Thyroid gland (tissue), 4 donors: Measurements from ENCODE around the gene CXCL9. TPM values are rescaled to one million over a fixed set of nuclear protein-coding genes. Genes with fewer than 3 reads are reported as not detected.

Source experiments
- DNase-seq, 2 donors: peaks; one replicate each; pipeline ENCODE4 v3.0.0-alpha.2; 2019
- H3K27ac ChIP-seq, 3 donors: fragments of 200-600 bp; sonication (generic); 1 replicate in 2 of 3; 2 replicates in 1 of 3; pipeline ENCODE4 v1.5.1; 2016 to 2019; ENCODE audit warnings: mild to moderate bottlenecking in 1 of 3, moderate library complexity in 1 of 3
- H3K27me3 ChIP-seq: fragments of 200-600 bp; sonication (generic); one replicate; pipeline ENCODE4 v1.5.1; 2019
- H3K36me3 ChIP-seq, 2 donors: fragments of 200-600 bp; sonication (generic); one replicate each; pipeline ENCODE4 v1.5.1; 2016 to 2019
- H3K4me1 ChIP-seq, 2 donors: fragments of 200-600 bp; sonication (generic); one replicate each; pipeline ENCODE4 v1.5.1; 2017 to 2019
- H3K4me3 ChIP-seq, 3 donors: fragments of 200-600 bp; sonication (generic); replicated peaks in 1 of 3; 1 replicate in 2 of 3; 2 replicates in 1 of 3; pipeline ENCODE4 v1.5.1; 2016; ENCODE audit warnings: mild to moderate bottlenecking in 1 of 3
- H3K9me3 ChIP-seq: fragments of 200-600 bp; sonication (generic); one replicate; pipeline ENCODE4 v1.5.1; 2017
- POLR2A ChIP-seq, 2 donors: fragments of 450-650 bp; IDR thresholded peaks; one replicate each; pipeline ENCODE4 v1.6.1; 2017; ENCODE audit warnings: antibody characterized with exemption in 2 of 2, mild to moderate bottlenecking in 2 of 2, moderate library complexity in 1 of 2
- WGBS, 2 donors: methylation state at CpG; one replicate each; pipeline ENCODE4 v1.1.5; 2017; 5-methylcytosine and 5-hydroxymethylcytosine counted together
- intact Hi-C: fragments of 100-400 bp; cut with DNase I; formaldehyde crosslinking; loops from one replicate; pipeline ENCODE4 v1.15.1; 2023
- total RNA-seq, 4 donors: library from RNA; depleted of rRNA; stranded (reverse); fragments of >200 nt; gene quantifications; one replicate each; pipeline ENCODE4 v1.2.3, GENCODE V29; 2016
- TF ChIP-seq, protein P1 (sequence below), 6 experiments: fragments of 200-600 bp in 3 of 6; fragments of 450-650 bp in 3 of 6; sonication (generic) in 3 of 6; IDR thresholded peaks; one replicate each; pipeline ENCODE4 v1.5.1; 2016 to 2019; ENCODE audit warnings: antibody characterized with exemption in 6 of 6, mild to moderate bottlenecking in 2 of 6, inconsistent platforms in 1 of 6, moderate library complexity in 1 of 6

The CXCL9 gene
- total RNA-seq, 4 donors from 2014 or later = 0.75 to 3.8 (median 1.7) TPM

DNA sequence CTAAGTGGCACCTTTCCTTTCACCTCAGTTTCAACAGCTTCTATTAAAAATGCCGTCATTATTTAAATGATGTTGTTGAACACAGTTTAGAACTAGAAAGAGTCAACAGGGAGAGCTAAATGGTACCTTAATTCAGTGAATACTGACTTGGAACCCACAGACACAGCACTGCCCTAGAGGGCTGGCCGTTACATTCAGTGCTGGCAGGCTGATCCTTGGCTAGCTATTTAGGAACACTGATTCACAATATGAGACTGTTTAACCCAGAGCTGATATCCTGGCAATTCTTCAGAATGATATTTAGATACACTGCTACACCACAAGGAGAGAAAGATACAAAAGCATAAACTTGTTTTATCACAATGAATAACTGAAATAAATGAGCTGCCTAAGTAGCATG, 53.8 kb downstream of the CXCL9 start:
- WGBS, 2 donors = 54 to 81% methylated on average over 2 of the region's 2 CpGs
- H3K27me3 ChIP-seq = no peaks in the 10 kb centered on the region
- H3K36me3 ChIP-seq = peaks cover 56 to 62% of the 10 kb centered on the region in 2 donors
- H3K9me3 ChIP-seq = no peaks in the 10 kb centered on the region
- intact Hi-C loops = no loop called here
- no peak overlapping the region for H3K4me3 ChIP-seq
- no peak for TF ChIP-seq POLR2A (IDR thresholded peaks at IDR 0.05)
- TF ChIP-seq, protein P1, sequence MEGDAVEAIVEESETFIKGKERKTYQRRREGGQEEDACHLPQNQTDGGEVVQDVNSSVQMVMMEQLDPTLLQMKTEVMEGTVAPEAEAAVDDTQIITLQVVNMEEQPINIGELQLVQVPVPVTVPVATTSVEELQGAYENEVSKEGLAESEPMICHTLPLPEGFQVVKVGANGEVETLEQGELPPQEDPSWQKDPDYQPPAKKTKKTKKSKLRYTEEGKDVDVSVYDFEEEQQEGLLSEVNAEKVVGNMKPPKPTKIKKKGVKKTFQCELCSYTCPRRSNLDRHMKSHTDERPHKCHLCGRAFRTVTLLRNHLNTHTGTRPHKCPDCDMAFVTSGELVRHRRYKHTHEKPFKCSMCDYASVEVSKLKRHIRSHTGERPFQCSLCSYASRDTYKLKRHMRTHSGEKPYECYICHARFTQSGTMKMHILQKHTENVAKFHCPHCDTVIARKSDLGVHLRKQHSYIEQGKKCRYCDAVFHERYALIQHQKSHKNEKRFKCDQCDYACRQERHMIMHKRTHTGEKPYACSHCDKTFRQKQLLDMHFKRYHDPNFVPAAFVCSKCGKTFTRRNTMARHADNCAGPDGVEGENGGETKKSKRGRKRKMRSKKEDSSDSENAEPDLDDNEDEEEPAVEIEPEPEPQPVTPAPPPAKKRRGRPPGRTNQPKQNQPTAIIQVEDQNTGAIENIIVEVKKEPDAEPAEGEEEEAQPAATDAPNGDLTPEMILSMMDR (IDR thresholded peaks at IDR 0.05) = no peak
- H3K27ac ChIP-seq = no peak overlapping the region
- no peaks in the 10 kb centered on the region for H3K4me1 ChIP-seq
- DNase-seq = no peak

Other genes starting within 250 kb of the CXCL9 start
- gene PPEF2, start 105.1 kb downstream of the CXCL9 start, total RNA-seq = not detected
- 10 to 100 TPM; 54.2 to 93.5 (median 68.5) TPM for gene NAAA, start 66.5 kb downstream of the CXCL9 start, total RNA-seq
- gene SDAD1, start 16.6 kb downstream of the CXCL9 start, total RNA-seq = 10 to 100 TPM; 40.7 to 57.1 (median 45.8) TPM
- 1 to 10 TPM in 1 of 4 donors, not detected in 3; 2.7 TPM for gene CXCL10, start 16.0 kb upstream of the CXCL9 start, total RNA-seq
- 1 to 10 TPM in 1 of 4 donors, not detected in 3; 1.3 TPM for gene CXCL11, start 28.6 kb upstream of the CXCL9 start, total RNA-seq
- 1 to 10 TPM in 1 of 4 donors, not detected in 3; 2.1 TPM for gene ART3, start 67.2 kb upstream of the CXCL9 start, total RNA-seq
- 10 to 100 TPM; 37.7 to 49.7 (median 48.8) TPM for gene NUP54, start 140.9 kb upstream of the CXCL9 start, total RNA-seq
- gene SCARB2, start 206.3 kb upstream of the CXCL9 start, total RNA-seq = 100 to 1,000 TPM; 178 to 271 (median 206) TPM
- gene FAM47E, start 244.2 kb upstream of the CXCL9 start, total RNA-seq = 10 to 100 TPM in 3 of 4 donors, 1 to 10 TPM in 1; 9.7 to 16.9 (median 13.7) TPM